SH-SY5Y (cell line): ENCODE measurements around the gene PCNP.

Experiments used
- GATA2 ChIP-seq: IDR thresholded peaks from 2 replicates; pipeline ENCODE4 v1.6.1; 2011; ENCODE audit warnings: mild to moderate bottlenecking, low read depth, low read length
- GATA3 ChIP-seq: IDR thresholded peaks from 2 replicates; pipeline ENCODE4 v1.6.1; 2011; ENCODE audit warnings: low read depth, mild to moderate bottlenecking, low read length, moderate library complexity

- TF ChIP-seq GATA2, result no peak
- TF ChIP-seq GATA3, result no peak
Measured at GRCh38 chr3:101574388-101575112, 570 bp downstream of the PCNP start.
